ENCODE results near the gene MYO18B. TPM values are rescaled to one million over a fixed set of nuclear protein-coding genes. Genes with fewer than 3 reads are reported as not detected.

The MYO18B gene
- total RNA-seq, 1 donor from 2014 or later, result 0.07 TPM

- Histone ChIP-seq H3K9ac (ENCODE audit: low read length) (no peak overlapping the region), H2AFZ (ENCODE audit: low read depth, low read length) (no peak overlapping the region), H4K20me1 (ENCODE audit: insufficient read depth, low read length) (no peaks in the 10 kb centered on the region), H3K79me2 (ENCODE audit: insufficient read depth, low read length) (no peaks in the 10 kb centered on the region), H3K9me3 (ENCODE audit: insufficient read depth, low read depth, low read length) (no peaks in the 10 kb centered on the region), H3K36me3 (ENCODE audit: insufficient read depth, low read length) (no peaks in the 10 kb centered on the region), H3K27ac (ENCODE audit: low read depth, low read length) (no peak overlapping the region), H3K4me2 (ENCODE audit: low read length) (no peak overlapping the region), H3K4me1 (ENCODE audit: insufficient read depth, low read length) (peaks cover 4% of the 10 kb centered on the region), H3K27me3 (ENCODE audit: insufficient read depth, low read length) (no peaks in the 10 kb centered on the region), H3K4me3 (ENCODE audit: insufficient read depth, low read depth, low read length) (no peak overlapping the region)
- DNase-seq (ENCODE audit: low read depth), result peak; percentile 13
- FAIRE-seq, result peak; percentile 66
- no peak overlapping the region for H3K4me3 Mint-ChIP-seq (ENCODE audit: unreplicated experiment)
- H3K4me1 Mint-ChIP-seq (ENCODE audit: low read depth, unreplicated experiment), result peaks cover 6% of the 10 kb centered on the region
- H3K27ac Mint-ChIP-seq (ENCODE audit: unreplicated experiment), result no peak overlapping the region
- H3K27me3 Mint-ChIP-seq (ENCODE audit: low read depth, unreplicated experiment), result peaks cover 12% of the 10 kb centered on the region
- H3K36me3 Mint-ChIP-seq (ENCODE audit: low read depth, unreplicated experiment), result no peaks in the 10 kb centered on the region
- TF ChIP-seq EZH2 (IDR thresholded peaks at IDR 0.05; ENCODE audit: insufficient read depth, low read length) (no peak), CTCF (IDR thresholded peaks at IDR 0.05; ENCODE audit: insufficient read depth, low read depth, low read length) (peak; percentile 44)
- H3K9me3 Mint-ChIP-seq (ENCODE audit: unreplicated experiment), result no peaks in the 10 kb centered on the region
These were observed 35.9 kb downstream of the MYO18B start for GRCh38 chr22:25777870-25778269.

GRCh38 chr22:25779426-25779825 is 37.4 kb downstream of the MYO18B start:
- H3K9ac ChIP-seq (ENCODE audit: low read length), result no peak overlapping the region
- H3K36me3 ChIP-seq (ENCODE audit: insufficient read depth, low read length), result no peaks in the 10 kb centered on the region
- no peaks in the 10 kb centered on the region for H3K79me2 ChIP-seq (ENCODE audit: insufficient read depth, low read length)
- no peak for DNase-seq (ENCODE audit: low read depth)
- TF ChIP-seq EZH2 (IDR thresholded peaks at IDR 0.05; ENCODE audit: insufficient read depth, low read length), result no peak
- TF ChIP-seq CTCF (IDR thresholded peaks at IDR 0.05; ENCODE audit: insufficient read depth, low read depth, low read length), result no peak
- no peak overlapping the region for H3K27ac Mint-ChIP-seq (ENCODE audit: unreplicated experiment)
- H3K9me3 ChIP-seq (ENCODE audit: insufficient read depth, low read depth, low read length), result no peaks in the 10 kb centered on the region
- no peak overlapping the region for H3K4me3 ChIP-seq (ENCODE audit: insufficient read depth, low read depth, low read length)
- no peak overlapping the region for H3K27ac ChIP-seq (ENCODE audit: low read depth, low read length)
- no peak overlapping the region for H3K4me2 ChIP-seq (ENCODE audit: low read length)
- peaks cover 4% of the 10 kb centered on the region for H3K4me1 ChIP-seq (ENCODE audit: insufficient read depth, low read length)
- H3K27me3 ChIP-seq (ENCODE audit: insufficient read depth, low read length), result no peaks in the 10 kb centered on the region
- peaks cover 10% of the 10 kb centered on the region for H3K4me1 Mint-ChIP-seq (ENCODE audit: low read depth, unreplicated experiment)
- no peak overlapping the region for H2AFZ ChIP-seq (ENCODE audit: low read depth, low read length)
- FAIRE-seq, result no peak
- no peaks in the 10 kb centered on the region for H3K36me3 Mint-ChIP-seq (ENCODE audit: low read depth, unreplicated experiment)
- no peaks in the 10 kb centered on the region for H3K9me3 Mint-ChIP-seq (ENCODE audit: unreplicated experiment)
- no peaks in the 10 kb centered on the region for H4K20me1 ChIP-seq (ENCODE audit: insufficient read depth, low read length)
- no peak overlapping the region for H3K4me3 Mint-ChIP-seq (ENCODE audit: unreplicated experiment)
- peaks cover 9% of the 10 kb centered on the region for H3K27me3 Mint-ChIP-seq (ENCODE audit: low read depth, unreplicated experiment)

- Histone ChIP-seq H3K79me2 (ENCODE audit: insufficient read depth, low read length) (no peaks in the 10 kb centered on the region), H3K9ac (ENCODE audit: low read length) (no peak overlapping the region), H3K4me3 (ENCODE audit: insufficient read depth, low read depth, low read length) (no peak overlapping the region), H3K9me3 (ENCODE audit: insufficient read depth, low read depth, low read length) (no peaks in the 10 kb centered on the region), H4K20me1 (ENCODE audit: insufficient read depth, low read length) (no peaks in the 10 kb centered on the region), H3K27me3 (ENCODE audit: insufficient read depth, low read length) (no peaks in the 10 kb centered on the region), H3K4me1 (ENCODE audit: insufficient read depth, low read length) (peaks cover 4% of the 10 kb centered on the region), H2AFZ (ENCODE audit: low read depth, low read length) (no peak overlapping the region), H3K4me2 (ENCODE audit: low read length) (no peak overlapping the region), H3K36me3 (ENCODE audit: insufficient read depth, low read length) (no peaks in the 10 kb centered on the region), H3K27ac (ENCODE audit: low read depth, low read length) (no peak overlapping the region)
- no peaks in the 10 kb centered on the region for H3K9me3 Mint-ChIP-seq (ENCODE audit: unreplicated experiment)
- FAIRE-seq, result no peak
- H3K36me3 Mint-ChIP-seq (ENCODE audit: low read depth, unreplicated experiment), result no peaks in the 10 kb centered on the region
- H3K4me1 Mint-ChIP-seq (ENCODE audit: low read depth, unreplicated experiment), result peaks cover 15% of the 10 kb centered on the region
- H3K27me3 Mint-ChIP-seq (ENCODE audit: low read depth, unreplicated experiment), result peaks cover 9% of the 10 kb centered on the region
- TF ChIP-seq EZH2 (IDR thresholded peaks at IDR 0.05; ENCODE audit: insufficient read depth, low read length) (no peak), CTCF (IDR thresholded peaks at IDR 0.05; ENCODE audit: insufficient read depth, low read depth, low read length) (no peak)
- H3K4me3 Mint-ChIP-seq (ENCODE audit: unreplicated experiment), result no peak overlapping the region
- no peak for DNase-seq (ENCODE audit: low read depth)
- no peak overlapping the region for H3K27ac Mint-ChIP-seq (ENCODE audit: unreplicated experiment)
These were observed 37.9 kb downstream of the MYO18B start for GRCh38 chr22:25779890-25780289.

All from astrocyte (in vitro differentiated cells and primary cell).